IPS-18a (cell line): Measurements from ENCODE around the gene CSTF3.
"Not testable (repeated sequence)": the region's sequence is repeated elsewhere in the genome, so short reads cannot be mapped to it uniquely, and the experiment has no call there.

ENCODE experiments used
- H3K27ac ChIP-seq: one replicate; pipeline ENCODE4 v1.5.1; 2013; ENCODE audit warnings: low read length
- H3K27me3 ChIP-seq: one replicate; pipeline ENCODE4 v1.6.1; 2013; ENCODE audit warnings: mild to moderate bottlenecking, low read length; ENCODE audit not compliant: control insufficient read depth, insufficient read depth
- H3K36me3 ChIP-seq: one replicate; pipeline ENCODE4 v1.6.1; 2013; ENCODE audit warnings: low read depth, low read length; ENCODE audit not compliant: control insufficient read depth
- H3K4me1 ChIP-seq: one replicate; pipeline ENCODE4 v1.6.1; 2013; ENCODE audit warnings: low read depth, low read length; ENCODE audit not compliant: control insufficient read depth
- H3K4me3 ChIP-seq: one replicate; pipeline ENCODE4 v1.5.1; 2013; ENCODE audit warnings: low read length
- H3K9ac ChIP-seq: one replicate; pipeline ENCODE4 v1.6.1; 2013; ENCODE audit warnings: mild to moderate bottlenecking, low read length, moderate library complexity
- H3K9me3 ChIP-seq: one replicate; pipeline ENCODE4 v1.6.1; 2013; ENCODE audit warnings: low read depth, low read length; ENCODE audit not compliant: control insufficient read depth

The CSTF3 gene

DNA sequence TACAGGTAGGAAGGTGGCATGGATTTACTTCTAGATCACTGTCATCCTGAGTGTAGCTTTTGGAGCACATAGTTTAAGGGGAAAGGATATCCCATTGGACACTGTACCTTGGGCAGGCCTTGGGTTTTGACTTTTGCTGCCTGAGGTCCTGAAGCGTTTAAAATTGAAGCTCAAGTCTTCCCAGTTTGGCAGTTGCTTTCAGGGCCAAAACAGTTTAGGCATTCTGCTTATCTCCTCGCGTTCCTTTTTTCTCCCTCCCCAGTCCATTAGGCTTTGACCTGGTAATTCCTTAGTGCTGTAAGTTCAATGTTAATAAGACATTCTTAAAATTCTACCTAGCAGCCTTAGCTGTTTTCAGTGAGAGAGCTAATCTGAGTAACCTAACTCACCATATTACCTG, 35.7 kb downstream of the CSTF3 start:
- H3K9ac ChIP-seq: no peak overlapping the region
- H3K36me3 ChIP-seq: no peaks in the 10 kb centered on the region
- no peak overlapping the region for H3K4me3 ChIP-seq
- H3K4me1 ChIP-seq: peaks cover 26% of the 10 kb centered on the region
- no peak overlapping the region for H3K27ac ChIP-seq
- no peaks in the 10 kb centered on the region for H3K9me3 ChIP-seq
- no peaks in the 10 kb centered on the region for H3K27me3 ChIP-seq

DNA sequence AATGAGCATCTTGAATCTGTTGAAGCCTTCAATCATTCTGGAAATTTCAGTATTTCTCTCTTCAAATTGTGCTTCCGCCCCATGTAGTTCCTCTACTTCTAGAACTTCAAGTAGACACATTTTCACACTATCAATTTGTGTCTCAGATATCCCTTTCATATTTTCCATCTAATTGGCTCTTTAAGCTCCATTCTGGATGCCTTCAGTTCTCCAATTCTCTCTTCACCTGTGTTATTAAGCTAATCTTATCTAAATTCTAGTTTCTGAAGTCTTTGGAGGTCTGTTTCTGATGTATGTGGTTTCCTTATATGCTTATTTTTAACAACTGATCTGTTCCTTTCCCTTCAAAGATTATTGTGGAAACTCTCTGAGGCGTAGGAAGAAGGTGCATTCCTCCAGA, 36.3 kb downstream of the CSTF3 start:
- no peak overlapping the region for H3K4me3 ChIP-seq
- H3K27ac ChIP-seq: no peak overlapping the region
- no peak overlapping the region for H3K9ac ChIP-seq
- H3K27me3 ChIP-seq: no peaks in the 10 kb centered on the region
- H3K9me3 ChIP-seq: no peaks in the 10 kb centered on the region
- H3K36me3 ChIP-seq: no peaks in the 10 kb centered on the region
- peaks cover 26% of the 10 kb centered on the region for H3K4me1 ChIP-seq

DNA sequence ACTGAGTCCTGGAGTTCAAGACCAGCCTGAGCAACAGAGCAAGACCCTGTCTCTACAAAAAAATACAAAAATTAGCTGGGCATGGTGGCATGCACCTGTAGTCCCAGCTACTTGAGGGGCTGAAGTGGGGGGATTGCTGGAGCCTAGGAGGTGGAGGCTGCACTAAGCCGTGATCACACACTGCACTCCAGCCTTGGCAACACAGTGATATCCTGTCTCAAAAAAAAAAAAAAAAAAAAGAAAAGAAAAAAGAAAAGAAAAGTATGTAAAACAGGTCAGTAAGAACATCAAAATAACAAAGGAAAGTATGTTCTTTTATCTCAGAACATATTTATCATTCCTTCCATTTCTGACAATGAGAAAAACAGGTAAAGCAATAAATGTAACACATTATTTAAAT, 38.6 kb downstream of the CSTF3 start:
- H3K36me3 ChIP-seq, H3K9ac ChIP-seq, H3K4me3 ChIP-seq, H3K27ac ChIP-seq, H3K27me3 ChIP-seq, H3K9me3 ChIP-seq: not testable (repeated sequence)
- peaks cover 22% of the 10 kb centered on the region for H3K4me1 ChIP-seq

DNA sequence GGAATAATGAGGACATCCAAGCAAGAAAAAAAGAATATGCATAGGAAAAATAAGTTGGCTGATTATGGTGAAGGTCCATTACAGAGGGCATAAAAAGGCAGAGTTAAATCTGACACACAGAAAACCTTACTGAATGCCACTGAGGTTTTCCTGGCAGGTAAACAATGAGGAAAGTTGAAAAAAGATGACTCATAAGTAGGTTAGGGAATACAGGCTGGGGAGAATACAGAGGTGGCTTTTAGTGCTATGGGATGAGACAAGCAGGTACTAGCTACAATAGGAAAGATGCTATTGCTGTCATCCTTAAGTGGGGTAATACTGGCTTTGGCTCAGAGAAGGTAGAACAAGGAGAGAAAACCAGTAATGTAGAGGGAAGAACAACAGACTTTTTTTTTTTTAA, 44.7 kb downstream of the CSTF3 start:
- Histone ChIP-seq H3K9me3 (no peaks in the 10 kb centered on the region), H3K9ac (no peak overlapping the region), H3K27ac (no peak overlapping the region), H3K4me1 (peaks cover 3% of the 10 kb centered on the region), H3K36me3 (no peaks in the 10 kb centered on the region), H3K4me3 (no peak overlapping the region), H3K27me3 (no peaks in the 10 kb centered on the region)

DNA sequence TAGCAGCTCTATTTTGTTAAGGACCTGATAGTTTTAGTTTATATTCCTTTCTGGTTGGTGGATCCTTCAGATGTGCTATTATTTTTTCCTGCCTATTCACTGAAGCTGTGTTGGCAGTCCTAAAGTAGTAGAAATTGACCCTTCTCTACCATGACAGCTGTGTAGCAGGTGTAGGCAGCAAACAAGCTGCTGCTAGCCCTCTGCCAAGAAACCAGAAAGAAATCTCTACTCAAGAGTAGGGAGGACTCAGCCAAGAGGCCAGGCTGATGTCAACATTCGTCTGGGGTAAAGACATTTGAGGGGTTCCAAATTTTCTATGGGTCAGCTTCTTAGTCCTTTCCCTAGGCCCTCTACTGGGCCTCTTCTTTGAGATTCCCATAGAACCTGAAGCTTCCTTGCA, 51.2 kb downstream of the CSTF3 start:
- Histone ChIP-seq H3K36me3 (peaks cover 7% of the 10 kb centered on the region), H3K4me1 (no peaks in the 10 kb centered on the region), H3K27ac (no peak overlapping the region), H3K4me3 (no peak overlapping the region), H3K27me3 (no peaks in the 10 kb centered on the region), H3K9me3 (no peaks in the 10 kb centered on the region), H3K9ac (no peak overlapping the region)

DNA sequence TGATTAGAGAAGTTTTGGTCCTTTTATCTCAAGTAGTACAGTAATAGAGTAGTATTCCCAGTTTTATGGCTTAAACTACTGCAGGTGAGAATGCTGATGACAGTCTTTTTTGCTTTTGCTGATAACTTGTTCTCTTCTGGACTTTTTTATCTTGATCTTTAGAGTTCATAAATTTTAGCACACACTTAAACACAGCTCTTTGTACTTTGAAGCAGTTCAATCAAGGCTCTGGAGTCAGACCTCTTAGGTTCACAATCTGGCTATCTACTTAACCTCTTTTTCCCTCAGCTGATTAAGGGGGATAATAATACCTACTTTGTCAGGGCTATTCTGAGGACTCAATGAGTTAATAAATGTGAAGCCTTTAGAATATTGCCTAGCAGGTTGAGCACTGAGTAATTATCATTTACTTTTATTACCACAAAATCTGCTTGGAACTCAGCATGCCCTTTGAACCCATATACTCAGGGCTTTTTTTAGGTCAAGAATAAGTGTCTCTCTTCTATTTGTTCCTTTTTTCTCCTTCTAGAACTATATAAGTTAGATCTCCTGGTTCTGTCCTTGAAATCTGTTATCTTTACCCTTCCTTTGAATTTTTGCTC, 51.9 kb downstream of the CSTF3 start:
- Histone ChIP-seq H3K4me3 (no peak overlapping the region), H3K9ac (no peak overlapping the region), H3K27ac (no peak overlapping the region), H3K36me3 (peaks cover 11% of the 10 kb centered on the region), H3K4me1 (no peaks in the 10 kb centered on the region), H3K27me3 (no peaks in the 10 kb centered on the region), H3K9me3 (no peaks in the 10 kb centered on the region)

DNA sequence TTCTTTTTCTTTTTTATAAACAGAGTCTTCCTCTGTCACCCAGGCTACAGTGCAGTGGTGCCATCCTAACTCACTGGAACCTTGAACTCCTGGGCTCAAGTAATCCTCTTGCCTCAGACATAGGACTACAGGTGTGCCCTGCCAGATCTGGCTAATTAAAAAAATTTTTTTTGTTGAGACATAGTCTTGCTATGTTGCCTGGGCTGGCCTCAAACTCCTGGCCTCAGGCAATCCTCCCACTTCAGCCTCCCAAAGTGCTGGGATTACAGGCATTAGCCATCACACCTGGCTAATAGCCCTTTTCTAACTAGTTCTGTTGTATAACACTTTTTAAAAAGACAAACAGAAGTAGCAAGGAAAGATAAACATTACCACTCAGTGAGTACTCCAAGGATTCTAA, 57.4 kb downstream of the CSTF3 start:
- H3K4me1 ChIP-seq: no peaks in the 10 kb centered on the region
- H3K27me3 ChIP-seq: no peaks in the 10 kb centered on the region
- H3K4me3 ChIP-seq: no peak overlapping the region
- H3K9me3 ChIP-seq: no peaks in the 10 kb centered on the region
- peaks cover 34% of the 10 kb centered on the region for H3K36me3 ChIP-seq
- no peak overlapping the region for H3K27ac ChIP-seq
- H3K9ac ChIP-seq: no peak overlapping the region

DNA sequence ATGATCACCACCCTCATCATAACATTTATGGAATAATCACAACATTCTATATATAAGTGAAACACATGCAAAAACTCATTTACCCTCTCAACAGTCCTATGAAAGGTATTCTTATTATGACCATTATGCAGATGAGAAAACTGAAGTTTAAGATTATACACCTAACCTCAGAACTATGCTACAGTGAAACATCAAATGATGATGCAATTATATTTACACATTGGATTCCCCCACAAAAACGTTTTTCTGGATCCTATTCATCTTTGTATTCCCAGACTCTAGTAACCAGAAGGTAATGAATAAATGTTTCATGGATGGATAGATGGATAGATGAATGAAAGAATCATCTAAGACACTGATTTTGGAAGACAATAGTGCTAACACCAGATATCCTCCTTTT, 67.1 kb downstream of the CSTF3 start:
- no peaks in the 10 kb centered on the region for H3K9me3 ChIP-seq
- no peak overlapping the region for H3K4me3 ChIP-seq
- no peak overlapping the region for H3K9ac ChIP-seq
- H3K27me3 ChIP-seq: no peaks in the 10 kb centered on the region
- peaks cover 3% of the 10 kb centered on the region for H3K4me1 ChIP-seq
- H3K27ac ChIP-seq: no peak overlapping the region
- peaks cover 35% of the 10 kb centered on the region for H3K36me3 ChIP-seq

DNA sequence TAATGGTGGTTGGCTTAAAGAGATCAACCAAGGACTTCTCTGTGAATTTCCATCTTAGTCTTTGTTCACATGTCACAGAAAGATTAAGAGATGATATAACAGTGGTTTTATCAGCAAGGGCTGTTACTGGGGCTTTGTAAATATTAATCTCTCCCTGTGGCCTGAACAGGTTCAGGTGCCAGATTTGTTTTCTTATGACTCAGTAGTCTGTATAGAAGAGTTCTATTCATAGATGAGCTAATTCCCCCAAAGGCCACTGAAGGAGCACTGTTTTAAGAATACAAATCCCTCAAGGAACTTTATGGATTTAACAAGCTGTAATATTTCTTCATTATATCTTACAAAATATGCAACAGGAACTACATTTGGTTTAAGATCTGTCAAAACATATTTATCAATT, 71.5 kb downstream of the CSTF3 start:
- Histone ChIP-seq H3K9ac (no peak overlapping the region), H3K9me3 (no peaks in the 10 kb centered on the region), H3K4me1 (peaks cover 3% of the 10 kb centered on the region), H3K27ac (no peak overlapping the region), H3K36me3 (peaks cover 28% of the 10 kb centered on the region), H3K27me3 (no peaks in the 10 kb centered on the region), H3K4me3 (no peak overlapping the region)

DNA sequence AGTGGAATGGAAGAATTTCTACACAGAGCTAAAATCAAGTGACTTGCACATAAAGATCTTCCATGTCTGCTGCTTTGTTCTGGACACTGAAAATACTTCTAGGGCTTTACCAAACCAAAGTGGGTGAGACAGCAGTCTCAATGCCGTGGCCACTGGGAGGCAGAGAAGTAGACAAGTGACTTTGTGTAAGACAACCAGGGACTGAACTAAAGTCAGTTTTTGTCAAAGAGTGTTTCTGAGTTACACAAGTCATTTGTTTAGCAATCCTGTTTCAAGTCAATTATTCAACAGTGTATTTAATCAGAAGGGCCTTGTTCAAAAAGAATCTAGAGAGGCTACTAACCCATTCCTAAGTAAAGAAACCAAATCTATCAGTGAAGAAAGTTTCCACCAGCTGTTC, 75.3 kb downstream of the CSTF3 start:
- H3K9ac ChIP-seq: no peak overlapping the region
- H3K9me3 ChIP-seq: no peaks in the 10 kb centered on the region
- H3K36me3 ChIP-seq: peaks cover 30% of the 10 kb centered on the region
- H3K27me3 ChIP-seq: no peaks in the 10 kb centered on the region
- no peak overlapping the region for H3K4me3 ChIP-seq
- no peak overlapping the region for H3K27ac ChIP-seq
- no peaks in the 10 kb centered on the region for H3K4me1 ChIP-seq

DNA sequence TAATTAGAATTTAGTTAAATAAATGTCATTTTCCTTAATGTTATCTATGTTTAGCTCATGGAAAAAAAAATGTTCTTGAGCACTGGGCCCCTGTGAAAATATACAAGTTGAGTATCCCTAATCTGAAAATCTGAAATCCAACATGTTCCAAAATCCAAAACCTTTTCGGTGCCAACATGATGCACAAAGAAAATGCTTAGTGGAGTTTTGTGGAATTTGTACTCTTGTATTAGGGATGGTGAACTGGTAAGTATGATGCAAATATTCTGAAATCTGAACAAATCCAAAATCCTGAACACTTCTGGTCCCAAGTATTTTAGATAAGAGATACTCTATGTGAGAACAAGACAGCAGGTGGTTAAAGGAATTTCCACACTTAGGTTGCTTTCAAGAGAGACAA, 77.4 kb downstream of the CSTF3 start:
- H3K4me1 ChIP-seq: no peaks in the 10 kb centered on the region
- H3K4me3 ChIP-seq: no peak overlapping the region
- no peaks in the 10 kb centered on the region for H3K27me3 ChIP-seq
- no peak overlapping the region for H3K9ac ChIP-seq
- peaks cover 23% of the 10 kb centered on the region for H3K36me3 ChIP-seq
- no peaks in the 10 kb centered on the region for H3K9me3 ChIP-seq
- no peak overlapping the region for H3K27ac ChIP-seq

DNA sequence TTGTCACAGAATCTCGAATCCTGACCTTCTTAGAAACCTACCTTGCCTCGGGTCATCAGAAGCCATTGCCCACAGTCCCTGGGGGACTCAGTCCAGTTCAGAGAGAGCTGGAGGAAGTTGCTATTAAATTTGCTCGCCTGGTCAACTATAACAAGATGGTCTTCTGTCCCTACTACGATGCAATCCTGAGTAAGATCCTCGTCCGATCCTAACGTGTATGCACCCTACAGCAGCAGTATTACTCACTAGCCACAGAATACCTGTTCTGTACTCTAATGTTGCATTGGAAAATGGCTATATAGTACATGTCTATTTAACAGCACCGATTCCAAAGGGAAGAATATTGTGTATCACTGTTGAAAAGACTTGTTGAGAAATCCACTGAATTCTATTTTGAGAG, 88.8 kb downstream of the CSTF3 start:
- no peak overlapping the region for H3K27ac ChIP-seq
- no peaks in the 10 kb centered on the region for H3K4me1 ChIP-seq
- no peak overlapping the region for H3K4me3 ChIP-seq
- H3K36me3 ChIP-seq: peaks cover 50% of the 10 kb centered on the region
- H3K9ac ChIP-seq: no peak overlapping the region
- H3K27me3 ChIP-seq: no peaks in the 10 kb centered on the region
- H3K9me3 ChIP-seq: no peaks in the 10 kb centered on the region
